ENCODE measurements around the gene JSRP1.

DNA sequence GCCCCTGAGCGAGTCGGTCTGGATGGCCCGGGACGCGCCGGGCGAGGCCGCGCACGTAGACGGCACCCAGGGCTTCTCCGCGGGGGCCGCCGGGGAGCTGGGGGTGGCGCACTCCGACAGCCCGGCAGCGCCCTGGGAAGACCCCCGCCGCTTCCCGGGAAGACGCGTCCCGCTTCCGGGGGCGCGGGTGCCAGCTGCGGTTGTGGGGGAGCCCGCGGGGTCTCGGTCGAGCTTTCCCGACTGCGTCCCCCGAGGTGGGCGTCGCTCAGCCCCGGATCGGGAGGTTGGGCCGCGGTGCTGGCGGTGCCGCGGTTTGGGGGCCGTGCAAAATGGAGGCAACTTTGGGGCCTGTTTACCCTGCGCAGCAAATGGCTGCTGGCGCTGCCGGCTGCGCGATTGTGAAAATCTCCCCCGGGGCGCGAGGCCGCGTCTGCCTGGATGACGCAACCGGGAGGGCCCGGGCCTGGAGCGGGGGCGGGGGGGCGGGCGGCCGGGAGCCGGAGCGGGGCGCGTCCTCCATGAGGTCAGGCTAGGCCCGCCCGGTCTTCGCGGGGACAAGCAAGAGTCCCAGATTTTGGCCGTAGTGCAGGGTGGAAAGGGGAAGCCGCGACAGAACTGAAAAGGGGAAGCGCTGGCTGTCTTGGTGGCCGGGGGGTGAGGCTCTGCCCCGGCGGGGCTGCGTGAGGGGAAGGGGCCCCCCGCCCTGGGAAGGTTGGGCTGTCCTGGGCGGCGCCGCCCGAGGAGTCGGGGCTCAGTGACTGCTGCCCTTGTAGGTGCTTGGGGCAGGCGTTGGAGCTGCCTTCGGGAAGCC is 14.4 kb upstream of the JSRP1 start:
- TF ChIP-seq, protein P1, sequence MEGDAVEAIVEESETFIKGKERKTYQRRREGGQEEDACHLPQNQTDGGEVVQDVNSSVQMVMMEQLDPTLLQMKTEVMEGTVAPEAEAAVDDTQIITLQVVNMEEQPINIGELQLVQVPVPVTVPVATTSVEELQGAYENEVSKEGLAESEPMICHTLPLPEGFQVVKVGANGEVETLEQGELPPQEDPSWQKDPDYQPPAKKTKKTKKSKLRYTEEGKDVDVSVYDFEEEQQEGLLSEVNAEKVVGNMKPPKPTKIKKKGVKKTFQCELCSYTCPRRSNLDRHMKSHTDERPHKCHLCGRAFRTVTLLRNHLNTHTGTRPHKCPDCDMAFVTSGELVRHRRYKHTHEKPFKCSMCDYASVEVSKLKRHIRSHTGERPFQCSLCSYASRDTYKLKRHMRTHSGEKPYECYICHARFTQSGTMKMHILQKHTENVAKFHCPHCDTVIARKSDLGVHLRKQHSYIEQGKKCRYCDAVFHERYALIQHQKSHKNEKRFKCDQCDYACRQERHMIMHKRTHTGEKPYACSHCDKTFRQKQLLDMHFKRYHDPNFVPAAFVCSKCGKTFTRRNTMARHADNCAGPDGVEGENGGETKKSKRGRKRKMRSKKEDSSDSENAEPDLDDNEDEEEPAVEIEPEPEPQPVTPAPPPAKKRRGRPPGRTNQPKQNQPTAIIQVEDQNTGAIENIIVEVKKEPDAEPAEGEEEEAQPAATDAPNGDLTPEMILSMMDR (IDR thresholded peaks at IDR 0.05; ENCODE audit: low read length) = no peak
- TF ChIP-seq EZH2 (IDR thresholded peaks at IDR 0.05; ENCODE audit: borderline replicate concordance, low read length) = no peak

Measured in OCI-LY1 (cell line).